NT2/D1 (cell line): ENCODE measurements around the gene KSR1.

Source experiments
- SUZ12 ChIP-seq: IDR thresholded peaks from 2 replicates; pipeline ENCODE4 v1.6.1; 2011; ENCODE audit not compliant: insufficient read length, insufficient read depth; ENCODE audit errors: extremely low read depth
- ZNF274 ChIP-seq: IDR thresholded peaks from 2 replicates; pipeline ENCODE4 v1.6.1; 2011; ENCODE audit warnings: mild to moderate bottlenecking, low read depth, low read length

GRCh38 chr17:27585792-27586191, 129.5 kb downstream of the KSR1 start:
- no peak for TF ChIP-seq SUZ12
- no peak for TF ChIP-seq ZNF274
